CD4-positive, alpha-beta T cell treated with Interleukin-6 at 100 ng/mL for 8 hours (primary cell): ENCODE results near the gene SPSB1.
"Not testable (repeated sequence)": the region's sequence is repeated elsewhere in the genome, so short reads cannot be mapped to it uniquely, and the experiment has no call there.

ENCODE experiments used
- DNase-seq: peaks from one replicate; pipeline ENCODE4 v3.0.0-alpha.2; 2020; ENCODE audit warnings: mixed read lengths, low spot score

Gene SPSB1

GRCh38 chr1:9367806-9368205, 75.1 kb downstream of the SPSB1 start:
- no peak for DNase-seq

GRCh38 chr1:9368356-9368755, 75.7 kb downstream of the SPSB1 start:
- DNase-seq: no peak

- no peak for DNase-seq
Measured at GRCh38 chr1:9369964-9370788, 77.5 kb downstream of the SPSB1 start.

GRCh38 chr1:9371391-9371935, 78.8 kb downstream of the SPSB1 start:
- no peak for DNase-seq

GRCh38 chr1:9371951-9372350, 79.3 kb downstream of the SPSB1 start:
- DNase-seq: no peak

- DNase-seq: no peak
Measured at GRCh38 chr1:9373619-9374018, 80.9 kb downstream of the SPSB1 start.

GRCh38 chr1:9374748-9375341, 82.2 kb downstream of the SPSB1 start:
- no peak for DNase-seq

- no peak for DNase-seq
Measured at GRCh38 chr1:9375912-9376311, 83.2 kb downstream of the SPSB1 start.

- DNase-seq: no peak
Measured at GRCh38 chr1:9376430-9376829, 83.7 kb downstream of the SPSB1 start.

- DNase-seq: no peak
Measured at GRCh38 chr1:9376886-9377333, 84.2 kb downstream of the SPSB1 start.

GRCh38 chr1:9378801-9379200, 86.1 kb downstream of the SPSB1 start:
- no peak for DNase-seq

GRCh38 chr1:9380711-9381110, 88.0 kb downstream of the SPSB1 start:
- no peak for DNase-seq

- no peak for DNase-seq
Measured at GRCh38 chr1:9382643-9383491, 90.2 kb downstream of the SPSB1 start.

GRCh38 chr1:9384128-9384527, 91.4 kb downstream of the SPSB1 start:
- DNase-seq: no peak

GRCh38 chr1:9384751-9385245, 92.1 kb downstream of the SPSB1 start:
- DNase-seq: no peak

- not testable (repeated sequence) for DNase-seq
Measured at GRCh38 chr1:9385392-9385791, 92.7 kb downstream of the SPSB1 start.

GRCh38 chr1:9385801-9386573, 93.3 kb downstream of the SPSB1 start:
- no peak for DNase-seq

- DNase-seq: no peak
Measured at GRCh38 chr1:9388335-9389180, 95.9 kb downstream of the SPSB1 start.

GRCh38 chr1:9389968-9390367, 97.3 kb downstream of the SPSB1 start:
- no peak for DNase-seq

GRCh38 chr1:9391620-9392019, 98.9 kb downstream of the SPSB1 start:
- no peak for DNase-seq
